ENCODE results near the gene MALT1.

MALT1 gene

GRCh38 chr18:58700209-58700608, 28.9 kb downstream of the MALT1 start:
- H3K36me3 ChIP-seq (ENCODE audit: control insufficient read depth in 5 of 5, insufficient read depth in 5 of 5, low read length in 5 of 5), result peaks cover 17 to 39% (median 24%) of the 10 kb centered on the region in 5 donors
- H3K4me1 ChIP-seq (ENCODE audit: control insufficient read depth in 5 of 5, insufficient read depth in 5 of 5, low read length in 5 of 5), result no peaks in the 10 kb centered on the region
- no peak overlapping the region for H3K4me3 ChIP-seq (ENCODE audit: low read depth in 1 of 5, low read length in 5 of 5)
- H3K27me3 ChIP-seq (ENCODE audit: control insufficient read depth in 5 of 5, insufficient read depth in 4 of 5, low read length in 5 of 5), result no peaks in the 10 kb centered on the region
- no peak overlapping the region for H3K27ac ChIP-seq (ENCODE audit: low read depth, low read length)
- H3K9me3 ChIP-seq (ENCODE audit: control insufficient read depth in 5 of 5, low read length in 5 of 5), result no peaks in the 10 kb centered on the region
- no peak overlapping the region for H3K9ac ChIP-seq (ENCODE audit: low read length in 5 of 5)

- H3K9ac ChIP-seq (ENCODE audit: low read length in 5 of 5), result no peak overlapping the region
- H3K36me3 ChIP-seq (ENCODE audit: control insufficient read depth in 5 of 5, insufficient read depth in 5 of 5, low read length in 5 of 5), result peaks cover 3 to 12% (median 8%) of the 10 kb centered on the region in 5 donors
- no peak overlapping the region for H3K27ac ChIP-seq (ENCODE audit: low read depth, low read length)
- no peaks in the 10 kb centered on the region for H3K4me1 ChIP-seq (ENCODE audit: control insufficient read depth in 5 of 5, insufficient read depth in 5 of 5, low read length in 5 of 5)
- H3K27me3 ChIP-seq (ENCODE audit: control insufficient read depth in 5 of 5, insufficient read depth in 4 of 5, low read length in 5 of 5), result no peaks in the 10 kb centered on the region
- H3K4me3 ChIP-seq (ENCODE audit: low read depth in 1 of 5, low read length in 5 of 5), result no peak overlapping the region
- H3K9me3 ChIP-seq (ENCODE audit: control insufficient read depth in 5 of 5, low read length in 5 of 5), result no peaks in the 10 kb centered on the region
Observed at GRCh38 chr18:58712930-58713329, 41.7 kb downstream of the MALT1 start.

- H3K36me3 ChIP-seq (ENCODE audit: control insufficient read depth in 5 of 5, insufficient read depth in 5 of 5, low read length in 5 of 5), result peaks cover 0 to 11% (median 7%) of the 10 kb centered on the region in 5 donors
- no peak overlapping the region for H3K27ac ChIP-seq (ENCODE audit: low read depth, low read length)
- H3K9me3 ChIP-seq (ENCODE audit: control insufficient read depth in 5 of 5, low read length in 5 of 5), result no peaks in the 10 kb centered on the region
- no peaks in the 10 kb centered on the region for H3K4me1 ChIP-seq (ENCODE audit: control insufficient read depth in 5 of 5, insufficient read depth in 5 of 5, low read length in 5 of 5)
- no peaks in the 10 kb centered on the region for H3K27me3 ChIP-seq (ENCODE audit: control insufficient read depth in 5 of 5, insufficient read depth in 4 of 5, low read length in 5 of 5)
- H3K4me3 ChIP-seq (ENCODE audit: low read depth in 1 of 5, low read length in 5 of 5), result no peak overlapping the region
- H3K9ac ChIP-seq (ENCODE audit: low read length in 5 of 5), result no peak overlapping the region
Observed at GRCh38 chr18:58714259-58714658, 43.0 kb downstream of the MALT1 start.

- H3K36me3 ChIP-seq (ENCODE audit: control insufficient read depth in 5 of 5, insufficient read depth in 5 of 5, low read length in 5 of 5), result peaks cover 0 to 11% (median 6%) of the 10 kb centered on the region in 5 donors
- H3K4me3 ChIP-seq (ENCODE audit: low read depth in 1 of 5, low read length in 5 of 5), result no peak overlapping the region
- H3K9ac ChIP-seq (ENCODE audit: low read length in 5 of 5), result no peak overlapping the region
- H3K27me3 ChIP-seq (ENCODE audit: control insufficient read depth in 5 of 5, insufficient read depth in 4 of 5, low read length in 5 of 5), result no peaks in the 10 kb centered on the region
- H3K27ac ChIP-seq (ENCODE audit: low read depth, low read length), result no peak overlapping the region
- H3K9me3 ChIP-seq (ENCODE audit: control insufficient read depth in 5 of 5, low read length in 5 of 5), result no peaks in the 10 kb centered on the region
- H3K4me1 ChIP-seq (ENCODE audit: control insufficient read depth in 5 of 5, insufficient read depth in 5 of 5, low read length in 5 of 5), result no peaks in the 10 kb centered on the region
Observed at GRCh38 chr18:58714821-58715220, 43.6 kb downstream of the MALT1 start.

- Histone ChIP-seq H3K27ac (ENCODE audit: low read depth, low read length) (no peak overlapping the region), H3K36me3 (ENCODE audit: control insufficient read depth in 5 of 5, insufficient read depth in 5 of 5, low read length in 5 of 5) (peaks cover 0 to 11% (median 9%) of the 10 kb centered on the region in 5 donors), H3K27me3 (ENCODE audit: control insufficient read depth in 5 of 5, insufficient read depth in 4 of 5, low read length in 5 of 5) (no peaks in the 10 kb centered on the region), H3K4me1 (ENCODE audit: control insufficient read depth in 5 of 5, insufficient read depth in 5 of 5, low read length in 5 of 5) (no peaks in the 10 kb centered on the region), H3K4me3 (ENCODE audit: low read depth in 1 of 5, low read length in 5 of 5) (no peak overlapping the region), H3K9me3 (ENCODE audit: control insufficient read depth in 5 of 5, low read length in 5 of 5) (no peaks in the 10 kb centered on the region), H3K9ac (ENCODE audit: low read length in 5 of 5) (no peak overlapping the region)
Observed at GRCh38 chr18:58715540-58715939, 44.3 kb downstream of the MALT1 start.

GRCh38 chr18:58716060-58716756, 44.9 kb downstream of the MALT1 start:
- H3K36me3 ChIP-seq (ENCODE audit: control insufficient read depth in 5 of 5, insufficient read depth in 5 of 5, low read length in 5 of 5), result peaks cover 0 to 11% (median 9%) of the 10 kb centered on the region in 5 donors
- no peak overlapping the region for H3K27ac ChIP-seq (ENCODE audit: low read depth, low read length)
- no peaks in the 10 kb centered on the region for H3K4me1 ChIP-seq (ENCODE audit: control insufficient read depth in 5 of 5, insufficient read depth in 5 of 5, low read length in 5 of 5)
- no peak overlapping the region for H3K9ac ChIP-seq (ENCODE audit: low read length in 5 of 5)
- no peaks in the 10 kb centered on the region for H3K27me3 ChIP-seq (ENCODE audit: control insufficient read depth in 5 of 5, insufficient read depth in 4 of 5, low read length in 5 of 5)
- H3K4me3 ChIP-seq (ENCODE audit: low read depth in 1 of 5, low read length in 5 of 5), result no peak overlapping the region
- H3K9me3 ChIP-seq (ENCODE audit: control insufficient read depth in 5 of 5, low read length in 5 of 5), result no peaks in the 10 kb centered on the region

- peaks cover 0 to 19% (median 6%) of the 10 kb centered on the region in 5 donors for H3K36me3 ChIP-seq (ENCODE audit: control insufficient read depth in 5 of 5, insufficient read depth in 5 of 5, low read length in 5 of 5)
- peaks cover 0 to 4% (median 0%) of the 10 kb centered on the region in 5 donors for H3K4me1 ChIP-seq (ENCODE audit: control insufficient read depth in 5 of 5, insufficient read depth in 5 of 5, low read length in 5 of 5)
- H3K9me3 ChIP-seq (ENCODE audit: control insufficient read depth in 5 of 5, low read length in 5 of 5), result no peaks in the 10 kb centered on the region
- H3K9ac ChIP-seq (ENCODE audit: low read length in 5 of 5), result no peak overlapping the region
- H3K27me3 ChIP-seq (ENCODE audit: control insufficient read depth in 5 of 5, insufficient read depth in 4 of 5, low read length in 5 of 5), result no peaks in the 10 kb centered on the region
- H3K4me3 ChIP-seq (ENCODE audit: low read depth in 1 of 5, low read length in 5 of 5), result no peak overlapping the region
- no peak overlapping the region for H3K27ac ChIP-seq (ENCODE audit: low read depth, low read length)
Observed at GRCh38 chr18:58721566-58722239, 50.4 kb downstream of the MALT1 start.

- Histone ChIP-seq H3K36me3 (ENCODE audit: control insufficient read depth in 5 of 5, insufficient read depth in 5 of 5, low read length in 5 of 5) (peaks cover 0 to 12% (median 3%) of the 10 kb centered on the region in 5 donors), H3K9me3 (ENCODE audit: control insufficient read depth in 5 of 5, low read length in 5 of 5) (no peaks in the 10 kb centered on the region), H3K9ac (ENCODE audit: low read length in 5 of 5) (no peak overlapping the region), H3K4me1 (ENCODE audit: control insufficient read depth in 5 of 5, insufficient read depth in 5 of 5, low read length in 5 of 5) (peaks cover 0 to 4% (median 0%) of the 10 kb centered on the region in 5 donors), H3K4me3 (ENCODE audit: low read depth in 1 of 5, low read length in 5 of 5) (no peak overlapping the region), H3K27me3 (ENCODE audit: control insufficient read depth in 5 of 5, insufficient read depth in 4 of 5, low read length in 5 of 5) (no peaks in the 10 kb centered on the region), H3K27ac (ENCODE audit: low read depth, low read length) (no peak overlapping the region)
Observed at GRCh38 chr18:58723810-58724602, 52.7 kb downstream of the MALT1 start.

- no peak overlapping the region for H3K9ac ChIP-seq (ENCODE audit: low read length in 5 of 5)
- H3K9me3 ChIP-seq (ENCODE audit: control insufficient read depth in 5 of 5, low read length in 5 of 5), result no peaks in the 10 kb centered on the region
- H3K27me3 ChIP-seq (ENCODE audit: control insufficient read depth in 5 of 5, insufficient read depth in 4 of 5, low read length in 5 of 5), result no peaks in the 10 kb centered on the region
- H3K27ac ChIP-seq (ENCODE audit: low read depth, low read length), result no peak overlapping the region
- H3K4me3 ChIP-seq (ENCODE audit: low read depth in 1 of 5, low read length in 5 of 5), result no peak overlapping the region
- peaks cover 0 to 10% (median under 1%) of the 10 kb centered on the region in 5 donors for H3K36me3 ChIP-seq (ENCODE audit: control insufficient read depth in 5 of 5, insufficient read depth in 5 of 5, low read length in 5 of 5)
- peaks cover 0 to 4% (median 0%) of the 10 kb centered on the region in 5 donors for H3K4me1 ChIP-seq (ENCODE audit: control insufficient read depth in 5 of 5, insufficient read depth in 5 of 5, low read length in 5 of 5)
Observed at GRCh38 chr18:58726671-58727070, 55.4 kb downstream of the MALT1 start.

Data from subcutaneous abdominal adipose tissue (tissue), 5 donors.